GM12878 (cell line): ENCODE data around the gene CMYA5.

Experiments
- CTCF ChIP-seq, 3 experiments: IDR thresholded peaks in 2 of 3; conservative IDR thresholded peaks in 1 of 3; 2 replicates each; pipeline ENCODE4 v1.5.1; 2011; ENCODE audit warnings: low read depth in 3 of 3, low read length in 3 of 3, mild to moderate bottlenecking in 3 of 3, control low read depth in 2 of 3, moderate library complexity in 2 of 3, inconsistent platforms in 1 of 3, mixed read lengths in 1 of 3; ENCODE audit not compliant: control insufficient read depth in 2 of 3, insufficient read depth in 1 of 3; ENCODE audit errors: extremely low read depth in 1 of 3
- POLR2A ChIP-seq: IDR thresholded peaks from 2 replicates; pipeline ENCODE4 v1.6.1; 2011; ENCODE audit warnings: low read depth, mild to moderate bottlenecking, low read length
- RAD21 ChIP-seq: IDR thresholded peaks from 2 replicates; pipeline ENCODE4 v1.6.1; 2011; ENCODE audit warnings: mild to moderate bottlenecking, low read depth, low read length, moderate library complexity; ENCODE audit not compliant: insufficient read depth
- USF2 ChIP-seq: IDR thresholded peaks from 2 replicates; pipeline ENCODE4 v1.6.1; 2011; ENCODE audit warnings: low read depth, low read length, improper control_type of control experiment, borderline replicate concordance
- ZZZ3 ChIP-seq: IDR thresholded peaks from 2 replicates; pipeline ENCODE4 v1.6.1; 2011; ENCODE audit warnings: low read depth; ENCODE audit not compliant: control insufficient read depth, insufficient read length

DNA sequence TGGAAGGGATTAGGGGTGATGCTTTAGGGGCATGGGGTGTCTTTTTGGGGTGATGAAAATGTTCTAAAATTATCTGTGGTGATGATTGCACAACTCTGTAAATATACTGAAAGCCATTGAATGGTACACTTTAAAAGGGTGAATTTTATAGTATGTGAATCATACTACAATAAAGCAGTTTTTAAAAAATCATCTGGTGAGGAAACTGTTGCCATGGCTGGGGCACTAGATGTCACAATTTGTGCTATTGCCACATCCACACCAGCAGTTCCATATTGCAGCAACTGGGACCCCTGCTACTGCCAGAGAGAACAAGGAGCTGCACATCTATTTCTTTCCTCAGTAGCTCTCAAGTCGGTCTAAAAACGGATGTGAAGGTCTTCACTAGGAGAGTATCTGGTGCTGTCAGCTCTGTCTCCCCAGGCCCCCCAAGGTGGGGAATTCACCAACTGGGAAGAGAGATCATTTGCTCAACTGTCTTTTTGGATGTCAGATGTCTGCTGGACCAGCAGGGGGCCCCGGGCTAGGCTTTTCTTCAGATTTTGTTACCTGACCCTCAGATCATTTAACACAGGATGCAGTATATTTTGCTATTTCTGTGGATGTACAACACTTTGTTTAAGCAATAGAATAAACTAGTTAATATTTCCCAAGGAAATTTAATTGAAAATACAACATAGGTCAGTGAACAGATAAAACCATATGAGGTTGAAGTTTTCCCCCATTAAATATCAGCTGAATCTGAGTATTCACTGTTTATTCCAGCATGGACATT lies 13.2 kb downstream of the CMYA5 start:
- TF ChIP-seq USF2 (no peak), CTCF (IDR thresholded peaks at IDR 0.05 in 2 of 3, conservative IDR thresholded peaks at IDR 0.05 in 1 of 3; ENCODE audit: control insufficient read depth in 2 of 3, extremely low read depth in 1 of 3, insufficient read depth in 1 of 3, low read depth in 3 of 3, low read length in 3 of 3) (peak; percentile 32 to 61 (median 46); a peak in 5 of 6 replicates), RAD21 (peak; percentile 53), POLR2A (no peak), ZZZ3 (no peak)
